GM12878 (cell line): ENCODE measurements around the gene UFM1. TPM values are rescaled to one million over a fixed set of nuclear protein-coding genes. Genes with fewer than 3 reads are reported as not detected.

Experiments used
- ATAC-seq: fragments of 200-7000 bp; cut with Tn5 transposase; 3 replicates; pipeline ENCODE4 v1.9.1; 2020; ENCODE audit warnings: mild to moderate bottlenecking, moderate library complexity
- BruUV-seq: library from RNA; stranded (reverse); fragments of 400-500 nt; replicated peaks from 2 replicates; lab custom pipeline; 2021; lab: Mats Ljungman, UMichigan
- CTCF ChIA-PET: fragments of 300-600 bp; sonication (Branson Sonifier 250); formaldehyde crosslinking; extraction: SDS; loops from one replicate; lab custom pipeline; 2021; ENCODE audit warnings: inconsistent platforms; lab: Yijun Ruan, JAX
- POLR2A ChIA-PET: fragments of 350-600 bp; formaldehyde crosslinking; extraction: SDS; loops from one replicate; lab custom pipeline; 2021; ENCODE audit warnings: inconsistent platforms; lab: Charles Lee
- RAD21 ChIA-PET: fragments of 300-600 bp; sonication (Branson Sonifier 250); formaldehyde crosslinking; loops from one replicate; lab custom pipeline; 2023; ENCODE audit warnings: antibody characterized with exemption; ENCODE audit not compliant: unreplicated experiment; lab: Charles Lee
- SMC1A ChIA-PET: fragments of 300-600 bp; sonication (Branson Sonifier 250); formaldehyde crosslinking; loops from one replicate; lab custom pipeline; 2023; ENCODE audit not compliant: unreplicated experiment, uncharacterized antibody; lab: Charles Lee
- DNase-seq: peaks from one replicate; pipeline ENCODE4 v3.0.0-alpha.2; 2011; ENCODE audit warnings: low read depth, low spot score
- FAIRE-seq: peaks from 3 replicates; lab custom pipeline; 2011; peaks lifted over from hg19 to GRCh38; lab: Jason Lieb, UNC
- H2AFZ ChIP-seq: 2 replicates; pipeline ENCODE4 v1.6.0; 2011; ENCODE audit warnings: low read depth, low read length, control low read depth; ENCODE audit not compliant: control insufficient read depth
- H3K27ac ChIP-seq: 2 replicates; pipeline ENCODE4 v1.5.1; 2011; ENCODE audit warnings: control low read depth; ENCODE audit not compliant: control insufficient read depth, insufficient read depth
- H3K27me3 ChIP-seq, 2 experiments: replicated peaks in 1 of 2; 2 replicates each; pipeline versions ENCODE4 v1.6.0 to v1.6.1; 2011; ENCODE audit warnings: low read length in 1 of 2; ENCODE audit not compliant: control insufficient read depth in 2 of 2, insufficient read depth in 2 of 2
- H3K36me3 ChIP-seq, 2 experiments: 2 replicates each; pipeline ENCODE4 v1.5.1; 2011; ENCODE audit warnings: low read length in 1 of 2; ENCODE audit not compliant: control insufficient read depth in 2 of 2, insufficient read depth in 2 of 2
- H3K4me1 ChIP-seq: 2 replicates; pipeline ENCODE4 v1.6.1; 2011; ENCODE audit warnings: mild to moderate bottlenecking, low read length, moderate library complexity, mixed read lengths; ENCODE audit not compliant: control insufficient read depth, insufficient read depth
- H3K4me2 ChIP-seq: 2 replicates; pipeline ENCODE4 v1.6.0; 2011; ENCODE audit warnings: control low read depth; ENCODE audit not compliant: control insufficient read depth, insufficient read depth
- H3K4me3 ChIP-seq: fragments of 200-600 bp; sonication (generic); 2 replicates; pipeline ENCODE4 v1.5.1; 2016
- H3K79me2 ChIP-seq: 2 replicates; pipeline ENCODE4 v1.6.0; 2011; ENCODE audit warnings: low read length; ENCODE audit not compliant: control insufficient read depth, insufficient read depth
- H3K9ac ChIP-seq: 2 replicates; pipeline ENCODE4 v1.8.0; 2011; ENCODE audit warnings: low read length, control low read depth, mixed read lengths; ENCODE audit not compliant: control insufficient read depth, insufficient read depth
- H3K9me3 ChIP-seq: replicated peaks from 3 replicates; pipeline ENCODE4 v1.5.1; 2011; ENCODE audit warnings: mild to moderate bottlenecking, low read length; ENCODE audit not compliant: control insufficient read depth, insufficient read depth
- H4K20me1 ChIP-seq: 2 replicates; pipeline ENCODE4 v1.6.0; 2011; ENCODE audit not compliant: control insufficient read depth, insufficient read depth
- BCLAF1 ChIP-seq: fragments of 450-650 bp; IDR thresholded peaks from 2 replicates; pipeline ENCODE4 v1.6.1; 2017; ENCODE audit warnings: antibody characterized with exemption, mild to moderate bottlenecking, moderate library complexity
- BHLHE40 ChIP-seq, 2 experiments: fragments of 450-650 bp in 1 of 2; IDR thresholded peaks; 2 replicates each; pipeline ENCODE4 v1.6.1; 2011 to 2017; ENCODE audit warnings: low read depth in 2 of 2, borderline replicate concordance in 1 of 2, improper control_type of control experiment in 1 of 2, low read length in 1 of 2, mild to moderate bottlenecking in 1 of 2
- BMI1 ChIP-seq: fragments of 450-650 bp; IDR thresholded peaks from 2 replicates; pipeline ENCODE4 v1.6.1; 2016; ENCODE audit warnings: mild to moderate bottlenecking, moderate library complexity, borderline replicate concordance
- ETV6 ChIP-seq, 2 experiments: fragments of 450-650 bp in 1 of 2; IDR thresholded peaks in 1 of 2; conservative IDR thresholded peaks in 1 of 2; 2 replicates each; pipeline ENCODE4 v1.6.1; 2014; ENCODE audit warnings: antibody characterized with exemption in 1 of 2, borderline replicate concordance in 1 of 2, low read depth in 1 of 2, mild to moderate bottlenecking in 1 of 2, moderate library complexity in 1 of 2
- EZH2 ChIP-seq: IDR thresholded peaks from 2 replicates; pipeline ENCODE4 v1.6.1; 2012; ENCODE audit warnings: low read depth, mild to moderate bottlenecking, control low read depth, inconsistent platforms, low read length, borderline replicate concordance; ENCODE audit not compliant: control insufficient read depth
- KDM1A ChIP-seq: fragments of 200-600 bp; sonication (generic); IDR thresholded peaks from 2 replicates; pipeline ENCODE4 v1.6.1; 2016; ENCODE audit warnings: borderline replicate concordance
- NFIC ChIP-seq: IDR thresholded peaks from 2 replicates; pipeline ENCODE4 v1.6.1; 2012; ENCODE audit warnings: low read depth, mild to moderate bottlenecking, inconsistent platforms, low read length, moderate library complexity
- NFYB ChIP-seq: IDR thresholded peaks from 2 replicates; pipeline ENCODE4 v1.6.1; 2011; ENCODE audit warnings: low read depth, mild to moderate bottlenecking, low read length, improper control_type of control experiment, moderate library complexity; ENCODE audit not compliant: insufficient read depth
- NRF1 ChIP-seq: conservative IDR thresholded peaks from 2 replicates; pipeline ENCODE4 v1.6.1; 2011; ENCODE audit warnings: mild to moderate bottlenecking, low read depth, low read length, improper control_type of control experiment
- SMAD1 ChIP-seq: fragments of 450-650 bp; IDR thresholded peaks from 2 replicates; pipeline ENCODE4 v1.6.1; 2018; ENCODE audit warnings: mild to moderate bottlenecking, low read depth; ENCODE audit not compliant: partially characterized antibody
- SRF ChIP-seq, 2 experiments: IDR thresholded peaks; 2 replicates each; pipeline ENCODE4 v1.6.1; 2011; ENCODE audit warnings: low read depth in 2 of 2, low read length in 2 of 2, mild to moderate bottlenecking in 1 of 2, moderate library complexity in 1 of 2
- STAT1 ChIP-seq: fragments of 450-650 bp; conservative IDR thresholded peaks from 2 replicates; pipeline ENCODE4 v1.6.1; 2014; ENCODE audit warnings: antibody characterized with exemption, mild to moderate bottlenecking
- USF2 ChIP-seq: IDR thresholded peaks from 2 replicates; pipeline ENCODE4 v1.6.1; 2011; ENCODE audit warnings: low read depth, low read length, improper control_type of control experiment, borderline replicate concordance
- ZNF622 ChIP-seq: fragments of 450-650 bp; IDR thresholded peaks from 2 replicates; pipeline ENCODE4 v1.6.1; 2017; ENCODE audit warnings: mild to moderate bottlenecking, inconsistent platforms
- WGBS: methylation state at CpG from one replicate; pipeline ENCODE4 v1.1.6; 2016; ENCODE audit warnings: low lambda C conversion rate; ENCODE audit not compliant: insufficient replicate concordance, insufficient coverage; ENCODE audit errors: missing lambda C conversion rate; 5-methylcytosine and 5-hydroxymethylcytosine counted together
- in situ Hi-C: fragments of 300-500 bp; cut with MboI; formaldehyde crosslinking; loops from 9 replicates; pipeline ENCODE4 v1.14.3; 2018; ENCODE audit warnings: mixed read lengths
- intact Hi-C: fragments of 100-400 bp; cut with micrococcal nuclease; formaldehyde crosslinking; loops from one replicate; pipeline ENCODE4 v1.14.2; 2022; ENCODE audit not compliant: unreplicated experiment
- polyA plus RNA-seq, 11 experiments: library from polyadenylated mRNA; depleted of rRNA in 4 of 11; unstranded in 6 of 11; stranded (reverse) in 5 of 11; fragments of >200 nt; fragmentation: Nextera tagmentation in 4 of 11; fragmentation: Illumina TruSeq in 1 of 11; extraction: Ambion mirVana in 4 of 11; extraction: Trizol in 1 of 11; gene quantifications; 1 replicate in 1 of 11; 2 replicates in 10 of 11; pipeline versions ENCODE4 v1.2.1 to v1.2.3, GENCODE V29; 2011 to 2016; ENCODE audit warnings: inconsistent platforms in 2 of 11, missing spikeins in 2 of 11, low read depth in 1 of 11
- total RNA-seq, 4 experiments: library from RNA; depleted of rRNA in 3 of 4; stranded (reverse); fragments of >200 nt in 3 of 4; fragmentation: Illumina TruSeq in 1 of 4; extraction: Trizol in 1 of 4; gene quantifications; 2 replicates each; pipeline versions ENCODE4 v1.2.1 to v1.2.3, GENCODE V29; 2013 to 2021
- TF ChIP-seq, protein P1 (sequence below): fragments of 150-350 bp; IDR thresholded peaks from 2 replicates; pipeline ENCODE4 v1.6.1; 2014; ENCODE audit warnings: mild to moderate bottlenecking, low read depth, low read length

UFM1 gene
- total and polyA plus RNA-seq, 10 of the 15 experiments (the other 5 are each of a cell fraction or from before 2014, with no cell fraction given): 40.8 to 96.5 (median 73.8) TPM

GRCh38 chr13:38386421-38386820 is 36.8 kb downstream of the UFM1 start:
- no peaks in the 10 kb centered on the region for H3K4me1 ChIP-seq
- H3K36me3 ChIP-seq: no peaks in the 10 kb centered on the region
- FAIRE-seq: no peak
- DNase-seq: no peak
- no peak overlapping the region for H3K4me2 ChIP-seq
- no peak for ATAC-seq
- in situ Hi-C loops (no loop called here), intact Hi-C loops (no loop called here)
- H3K4me3 ChIP-seq: no peak overlapping the region
- no peaks in the 10 kb centered on the region for H3K79me2 ChIP-seq
- H3K9me3 ChIP-seq: no peaks in the 10 kb centered on the region
- no peak overlapping the region for H3K9ac ChIP-seq
- H3K27ac ChIP-seq: no peak overlapping the region
- H3K27me3 ChIP-seq: no peaks in the 10 kb centered on the region
- H2AFZ ChIP-seq: no peak overlapping the region
- TF ChIP-seq ZNF622 (no peak), BMI1 (no peak), NFYB (no peak), NRF1 (no peak), ETV6 (conservative IDR thresholded peaks at IDR 0.05 in 1 of 2, IDR thresholded peaks at IDR 0.05 in 1 of 2; ENCODE audit: borderline replicate concordance in 1 of 2, low read depth in 1 of 2) (no peak), SRF (IDR thresholded peaks at IDR 0.05; ENCODE audit: low read depth in 2 of 2, low read length in 2 of 2) (no peak), BHLHE40 (IDR thresholded peaks at IDR 0.05; ENCODE audit: borderline replicate concordance in 1 of 2, low read depth in 2 of 2, low read length in 1 of 2) (no peak), EZH2 (no peak), SMAD1 (no peak), NFIC (no peak), KDM1A (no peak), STAT1 (no peak), BCLAF1 (no peak), USF2 (no peak)
- TF ChIP-seq, protein P1, sequence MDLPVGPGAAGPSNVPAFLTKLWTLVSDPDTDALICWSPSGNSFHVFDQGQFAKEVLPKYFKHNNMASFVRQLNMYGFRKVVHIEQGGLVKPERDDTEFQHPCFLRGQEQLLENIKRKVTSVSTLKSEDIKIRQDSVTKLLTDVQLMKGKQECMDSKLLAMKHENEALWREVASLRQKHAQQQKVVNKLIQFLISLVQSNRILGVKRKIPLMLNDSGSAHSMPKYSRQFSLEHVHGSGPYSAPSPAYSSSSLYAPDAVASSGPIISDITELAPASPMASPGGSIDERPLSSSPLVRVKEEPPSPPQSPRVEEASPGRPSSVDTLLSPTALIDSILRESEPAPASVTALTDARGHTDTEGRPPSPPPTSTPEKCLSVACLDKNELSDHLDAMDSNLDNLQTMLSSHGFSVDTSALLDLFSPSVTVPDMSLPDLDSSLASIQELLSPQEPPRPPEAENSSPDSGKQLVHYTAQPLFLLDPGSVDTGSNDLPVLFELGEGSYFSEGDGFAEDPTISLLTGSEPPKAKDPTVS: no peak
- WGBS: 50% methylated on average over 1 of the region's 1 CpG
- ChIA-PET CTCF (no interaction called here), POLR2A (no interaction called here), SMC1A (no interaction called here), RAD21 (no interaction called here)
- H4K20me1 ChIP-seq: no peaks in the 10 kb centered on the region
- BruUV-seq: no TSS peak
